ENCODE data around the gene ETF1. TPM values are rescaled to one million over a fixed set of nuclear protein-coding genes. Genes with fewer than 3 reads are reported as not detected.

The ETF1 gene
- total and polyA plus RNA-seq, 4 donors: 55.7 to 73.7 (median 62.9) TPM

DNA sequence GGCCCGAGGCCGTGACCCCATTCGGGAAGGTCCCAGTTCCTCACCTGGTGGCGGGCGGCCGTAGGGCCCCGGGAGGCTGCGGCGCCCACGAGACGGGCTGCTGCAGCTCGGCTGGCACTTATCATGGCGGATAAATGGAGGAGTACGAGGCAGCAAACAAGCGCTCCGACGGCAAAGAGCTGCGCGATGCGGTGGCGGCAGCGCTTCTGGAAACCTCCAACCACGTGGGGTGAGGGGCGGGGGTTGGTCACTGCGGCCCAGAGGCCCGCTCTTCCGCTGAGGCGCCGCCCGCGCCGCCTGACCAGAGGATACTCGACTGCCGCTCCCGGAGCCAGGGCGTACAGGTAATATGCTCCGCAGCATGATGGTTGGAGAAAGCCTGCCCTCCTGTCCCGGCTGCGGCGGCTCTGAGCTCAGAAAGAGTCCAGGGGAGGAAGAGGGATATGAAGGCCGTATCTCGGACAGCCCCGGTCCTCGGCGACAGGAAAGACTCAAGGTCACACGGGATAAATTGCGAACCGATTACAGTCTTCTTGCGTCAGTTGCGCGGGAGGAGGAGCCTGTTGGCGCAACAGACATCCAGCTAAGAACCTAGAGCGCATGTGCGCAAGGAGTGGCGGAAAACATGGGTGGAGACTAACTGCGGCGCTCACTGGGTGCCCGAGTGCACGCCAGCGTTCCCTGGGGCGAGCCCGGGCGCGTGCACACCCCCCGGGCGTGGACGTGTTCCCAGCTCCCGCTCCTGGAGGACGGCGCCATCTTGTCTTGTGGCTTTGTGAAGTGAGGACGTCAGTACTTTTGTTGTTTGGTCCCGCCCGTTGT, 32.4 kb upstream of the ETF1 start, which contains the start of gene HSPA9:
Gene HSPA9, minus strand, starts transcription at position 208 of the 822 bp plus-strand sequence. Its CDS starts 83 bp downstream, at position 125.
- H3K27me3 ChIP-seq (ENCODE audit: control insufficient read depth, insufficient read depth, low read length): no peaks in the 10 kb centered on the region
- no peaks in the 10 kb centered on the region for H3K9me3 ChIP-seq (ENCODE audit: control insufficient read depth, insufficient read depth, low read length)
- peak within 1 kb of the TSS; percentile 89 for H3K4me3 ChIP-seq (ENCODE audit: low read depth, low read length)
- peak; percentile 99 to 100 (median 99) for DNase-seq (ENCODE audit: low read depth in 4 of 6, low spot score in 6 of 6)
- H3K36me3 ChIP-seq (ENCODE audit: control insufficient read depth, insufficient read depth, low read length): peaks cover 32% of the 10 kb centered on the region
- H3K4me1 ChIP-seq (ENCODE audit: control insufficient read depth, insufficient read depth, low read length): peaks cover 13% of the 10 kb centered on the region
- WGBS (ENCODE audit: insufficient coverage): under 1% methylated on average over 73 of the region's 73 CpGs
- H3K27ac ChIP-seq (ENCODE audit: low read depth, low read length): peak within 1 kb of the TSS; percentile 100

DNA sequence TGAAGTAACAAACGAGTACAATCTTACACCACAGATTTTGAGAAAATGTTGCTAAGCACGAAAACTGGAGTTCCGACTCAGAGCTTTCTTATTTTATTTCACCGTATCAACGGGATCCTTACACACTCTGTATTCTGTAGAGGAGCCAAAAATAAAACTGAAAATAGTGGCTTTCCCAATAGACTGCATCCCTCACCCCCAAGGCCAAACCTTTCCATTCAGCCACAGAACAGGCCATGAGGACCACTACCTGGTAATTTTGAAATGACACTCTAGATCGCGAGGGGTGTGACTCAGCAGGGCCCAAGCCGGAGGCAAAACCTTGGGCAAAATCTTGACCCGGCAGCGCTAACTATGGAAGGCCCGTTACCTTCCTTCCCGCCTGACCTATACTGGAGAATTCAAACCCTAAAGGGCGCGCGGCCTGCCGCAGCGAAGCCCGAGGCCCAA, 31.7 kb upstream of the ETF1 start:
- Histone ChIP-seq H3K4me3 (ENCODE audit: low read depth, low read length) (peak overlapping the region; percentile 89), H3K27ac (ENCODE audit: low read depth, low read length) (peak overlapping the region; percentile 100), H3K4me1 (ENCODE audit: control insufficient read depth, insufficient read depth, low read length) (peaks cover 13% of the 10 kb centered on the region), H3K36me3 (ENCODE audit: control insufficient read depth, insufficient read depth, low read length) (peaks cover 38% of the 10 kb centered on the region), H3K9me3 (ENCODE audit: control insufficient read depth, insufficient read depth, low read length) (no peaks in the 10 kb centered on the region), H3K27me3 (ENCODE audit: control insufficient read depth, insufficient read depth, low read length) (no peaks in the 10 kb centered on the region)
- 0% methylated on average over 15 of the region's 18 CpGs for WGBS (ENCODE audit: insufficient coverage)
- DNase-seq (ENCODE audit: low read depth in 4 of 6, low spot score in 6 of 6): peak in 1 of 6 donors; percentile 12

DNA sequence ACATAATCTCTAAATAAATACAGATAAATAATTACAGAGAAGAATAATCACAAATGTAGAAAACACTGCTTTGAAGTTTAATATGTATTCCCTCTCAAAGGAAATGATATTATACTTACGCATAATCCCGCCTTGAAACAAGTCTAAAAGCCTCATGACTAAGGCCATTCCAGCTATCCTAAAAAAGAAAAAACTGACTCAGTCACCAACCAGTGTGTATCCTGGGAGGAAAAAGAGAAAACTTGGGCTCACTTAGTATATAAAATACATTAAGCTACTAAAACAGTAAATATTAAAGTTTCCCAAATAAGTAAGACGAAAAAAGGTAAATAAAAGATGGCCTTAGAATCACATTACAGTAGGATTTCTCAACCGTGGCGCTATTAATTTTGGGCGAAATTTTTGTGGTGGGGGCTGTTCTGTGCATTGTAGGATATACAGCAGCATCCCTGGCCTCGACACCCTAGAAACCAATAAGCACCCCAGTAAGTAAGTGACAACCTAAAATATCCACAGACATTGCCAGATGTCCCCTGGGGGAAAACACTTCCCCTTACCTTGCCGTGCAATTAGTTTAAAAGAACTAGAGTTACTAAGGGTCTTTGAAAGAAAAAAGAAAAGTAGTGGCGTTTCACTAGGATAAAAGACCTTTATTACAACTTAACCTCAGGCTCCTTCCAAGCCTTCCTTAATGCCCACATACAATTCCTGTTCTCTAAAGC, 31.1 kb upstream of the ETF1 start:
- DNase-seq (ENCODE audit: low read depth in 4 of 6, low spot score in 6 of 6): no peak
- peak overlapping the region; percentile 89 for H3K4me3 ChIP-seq (ENCODE audit: low read depth, low read length)
- H3K4me1 ChIP-seq (ENCODE audit: control insufficient read depth, insufficient read depth, low read length): peaks cover 13% of the 10 kb centered on the region
- no peaks in the 10 kb centered on the region for H3K27me3 ChIP-seq (ENCODE audit: control insufficient read depth, insufficient read depth, low read length)
- H3K36me3 ChIP-seq (ENCODE audit: control insufficient read depth, insufficient read depth, low read length): peaks cover 40% of the 10 kb centered on the region
- WGBS (ENCODE audit: insufficient coverage): no CpG with 5 or more reads among the region's 9 CpGs
- no peaks in the 10 kb centered on the region for H3K9me3 ChIP-seq (ENCODE audit: control insufficient read depth, insufficient read depth, low read length)
- H3K27ac ChIP-seq (ENCODE audit: low read depth, low read length): peak overlapping the region; percentile 100

DNA sequence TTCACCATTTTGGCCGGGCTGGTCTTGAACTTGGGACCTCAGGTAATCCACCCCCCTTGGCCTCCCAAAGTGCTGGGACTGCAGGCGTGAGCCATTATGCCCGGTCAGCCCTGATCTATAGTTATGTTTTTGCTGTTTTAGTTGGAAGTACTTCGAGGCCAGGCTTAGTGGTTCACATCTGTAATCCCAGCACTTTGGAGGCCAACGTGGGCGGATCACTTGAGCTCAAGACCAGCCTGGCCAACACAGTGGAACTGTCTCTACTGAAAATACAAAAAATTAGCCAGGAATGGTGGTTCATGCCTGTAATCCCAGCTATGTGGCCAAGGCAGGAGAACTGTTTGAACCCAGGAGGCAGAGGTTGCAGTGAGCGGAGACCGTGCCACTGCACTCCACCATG, 30.2 kb upstream of the ETF1 start:
- no peak overlapping the region for H3K27ac ChIP-seq (ENCODE audit: low read depth, low read length)
- WGBS (ENCODE audit: insufficient coverage): 95% methylated on average over 4 of the region's 8 CpGs
- H3K27me3 ChIP-seq (ENCODE audit: control insufficient read depth, insufficient read depth, low read length): no peaks in the 10 kb centered on the region
- no peak overlapping the region for H3K4me3 ChIP-seq (ENCODE audit: low read depth, low read length)
- H3K36me3 ChIP-seq (ENCODE audit: control insufficient read depth, insufficient read depth, low read length): peaks cover 45% of the 10 kb centered on the region
- H3K9me3 ChIP-seq (ENCODE audit: control insufficient read depth, insufficient read depth, low read length): no peaks in the 10 kb centered on the region
- DNase-seq (ENCODE audit: low read depth in 4 of 6, low spot score in 6 of 6): no peak
- H3K4me1 ChIP-seq (ENCODE audit: control insufficient read depth, insufficient read depth, low read length): peaks cover 13% of the 10 kb centered on the region

DNA sequence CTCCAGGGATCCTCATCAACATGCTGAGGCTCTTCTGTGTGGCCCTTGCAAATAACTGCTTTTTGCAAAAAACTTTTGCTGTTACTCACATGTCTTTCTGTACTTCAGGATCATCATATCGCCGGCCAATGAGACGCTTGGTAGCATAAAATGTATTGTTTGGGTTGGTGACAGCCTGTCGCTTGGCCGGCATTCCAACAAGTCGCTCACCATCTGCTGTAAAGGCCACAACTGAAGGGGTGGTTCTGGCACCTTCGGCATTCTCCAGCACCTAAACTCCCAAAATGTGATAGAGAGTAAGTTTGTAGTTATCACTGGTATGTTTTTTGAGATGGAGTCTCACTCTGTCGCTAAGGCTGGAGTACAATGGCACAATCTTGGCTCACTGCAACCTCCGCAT, 27.8 kb upstream of the ETF1 start:
- Histone ChIP-seq H3K4me1 (ENCODE audit: control insufficient read depth, insufficient read depth, low read length) (peaks cover 7% of the 10 kb centered on the region), H3K4me3 (ENCODE audit: low read depth, low read length) (no peak overlapping the region), H3K27ac (ENCODE audit: low read depth, low read length) (no peak overlapping the region), H3K36me3 (ENCODE audit: control insufficient read depth, insufficient read depth, low read length) (peaks cover 54% of the 10 kb centered on the region), H3K9me3 (ENCODE audit: control insufficient read depth, insufficient read depth, low read length) (no peaks in the 10 kb centered on the region), H3K27me3 (ENCODE audit: control insufficient read depth, insufficient read depth, low read length) (no peaks in the 10 kb centered on the region)
- 97% methylated on average over 8 of the region's 9 CpGs for WGBS (ENCODE audit: insufficient coverage)
- DNase-seq (ENCODE audit: low read depth in 4 of 6, low spot score in 6 of 6): no peak

DNA sequence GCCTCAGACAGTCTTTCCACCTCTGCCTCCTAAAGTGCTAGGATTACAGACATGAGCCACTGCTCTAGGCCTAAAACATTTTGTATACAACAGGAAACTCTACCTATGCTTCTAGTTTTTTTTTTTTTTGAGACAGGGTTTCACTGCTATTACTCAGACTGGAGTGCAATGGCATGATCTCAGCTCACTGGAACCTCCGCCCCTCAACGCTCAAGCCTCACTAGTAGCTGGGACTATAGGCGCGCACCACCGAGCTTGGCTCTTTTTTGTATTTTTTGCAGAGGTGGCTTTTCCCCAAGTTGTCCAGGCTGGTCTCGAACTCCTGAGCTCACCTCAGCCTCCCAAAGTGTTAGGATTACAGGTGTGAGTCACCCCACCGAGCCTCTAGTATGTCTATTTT, 26.7 kb upstream of the ETF1 start:
- no peak for DNase-seq (ENCODE audit: low read depth in 4 of 6, low spot score in 6 of 6)
- WGBS (ENCODE audit: insufficient coverage): 98% methylated on average over 6 of the region's 7 CpGs
- Histone ChIP-seq H3K36me3 (ENCODE audit: control insufficient read depth, insufficient read depth, low read length) (peaks cover 63% of the 10 kb centered on the region), H3K27me3 (ENCODE audit: control insufficient read depth, insufficient read depth, low read length) (no peaks in the 10 kb centered on the region), H3K4me1 (ENCODE audit: control insufficient read depth, insufficient read depth, low read length) (peaks cover 4% of the 10 kb centered on the region), H3K4me3 (ENCODE audit: low read depth, low read length) (no peak overlapping the region), H3K9me3 (ENCODE audit: control insufficient read depth, insufficient read depth, low read length) (no peaks in the 10 kb centered on the region), H3K27ac (ENCODE audit: low read depth, low read length) (no peak overlapping the region)

DNA sequence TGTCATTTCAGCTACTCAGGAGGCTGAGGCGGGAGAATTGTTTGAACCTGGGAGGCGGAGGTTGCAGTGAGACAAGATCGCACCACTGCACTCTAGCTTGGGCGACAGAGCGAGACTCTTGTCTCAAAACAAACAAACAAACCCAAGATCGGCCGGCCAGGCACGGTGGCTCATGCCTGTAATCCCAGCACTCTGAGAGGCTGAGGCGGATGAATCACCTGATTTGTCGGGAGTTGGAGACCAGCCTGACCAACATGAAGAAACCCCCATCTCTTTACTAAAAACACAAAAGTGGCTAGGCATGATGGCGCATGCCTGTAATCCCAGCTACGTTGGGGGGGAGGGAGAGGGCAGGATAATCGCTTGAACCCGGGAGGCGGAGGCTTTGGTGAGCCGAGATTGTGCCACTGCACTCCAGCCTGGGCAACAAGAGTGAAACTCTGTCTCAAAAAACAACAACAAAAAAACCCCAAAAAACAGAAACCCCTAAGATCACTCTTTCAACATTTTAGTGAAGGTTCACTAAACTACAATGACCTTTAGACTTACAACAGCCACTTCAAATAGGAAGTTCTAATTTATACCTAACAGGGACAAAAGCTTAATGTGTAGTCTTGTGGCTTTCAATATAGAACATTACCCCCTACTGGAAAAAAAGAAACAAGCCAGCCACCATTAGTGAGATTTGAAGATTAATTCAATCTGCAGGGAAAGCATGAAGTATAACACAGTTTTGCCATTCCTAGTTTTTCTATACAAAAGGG, 25.2 kb upstream of the ETF1 start:
- Histone ChIP-seq H3K27me3 (ENCODE audit: control insufficient read depth, insufficient read depth, low read length) (no peaks in the 10 kb centered on the region), H3K4me1 (ENCODE audit: control insufficient read depth, insufficient read depth, low read length) (peaks cover 3% of the 10 kb centered on the region), H3K36me3 (ENCODE audit: control insufficient read depth, insufficient read depth, low read length) (peaks cover 69% of the 10 kb centered on the region), H3K27ac (ENCODE audit: low read depth, low read length) (no peak overlapping the region), H3K9me3 (ENCODE audit: control insufficient read depth, insufficient read depth, low read length) (no peaks in the 10 kb centered on the region), H3K4me3 (ENCODE audit: low read depth, low read length) (no peak overlapping the region)
- 100% methylated on average over 2 of the region's 16 CpGs for WGBS (ENCODE audit: insufficient coverage)
- no peak for DNase-seq (ENCODE audit: low read depth in 4 of 6, low spot score in 6 of 6)

DNA sequence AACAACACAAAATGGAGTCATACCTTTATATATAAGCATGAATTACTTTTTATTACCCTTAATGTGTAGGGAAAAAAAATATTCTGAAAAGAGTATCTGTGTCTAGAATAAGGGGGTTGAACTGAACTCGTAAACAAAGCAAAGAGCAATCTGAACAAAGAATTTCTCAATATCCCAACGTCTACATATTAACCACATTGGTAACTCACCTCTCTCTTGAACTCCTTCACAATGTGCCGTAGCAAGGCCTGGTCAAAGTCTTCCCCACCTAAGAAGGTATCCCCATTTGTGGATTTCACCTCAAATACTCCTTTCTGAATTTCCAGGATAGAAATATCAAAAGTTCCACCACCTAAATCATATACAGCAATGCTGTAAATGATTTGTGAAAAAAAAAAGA, 23.8 kb upstream of the ETF1 start:
- Histone ChIP-seq H3K4me3 (ENCODE audit: low read depth, low read length) (no peak overlapping the region), H3K4me1 (ENCODE audit: control insufficient read depth, insufficient read depth, low read length) (no peaks in the 10 kb centered on the region), H3K27me3 (ENCODE audit: control insufficient read depth, insufficient read depth, low read length) (no peaks in the 10 kb centered on the region), H3K9me3 (ENCODE audit: control insufficient read depth, insufficient read depth, low read length) (no peaks in the 10 kb centered on the region), H3K27ac (ENCODE audit: low read depth, low read length) (no peak overlapping the region), H3K36me3 (ENCODE audit: control insufficient read depth, insufficient read depth, low read length) (peaks cover 55% of the 10 kb centered on the region)
- DNase-seq (ENCODE audit: low read depth in 4 of 6, low spot score in 6 of 6): no peak
- 100% methylated on average over 1 of the region's 3 CpGs for WGBS (ENCODE audit: insufficient coverage)

DNA sequence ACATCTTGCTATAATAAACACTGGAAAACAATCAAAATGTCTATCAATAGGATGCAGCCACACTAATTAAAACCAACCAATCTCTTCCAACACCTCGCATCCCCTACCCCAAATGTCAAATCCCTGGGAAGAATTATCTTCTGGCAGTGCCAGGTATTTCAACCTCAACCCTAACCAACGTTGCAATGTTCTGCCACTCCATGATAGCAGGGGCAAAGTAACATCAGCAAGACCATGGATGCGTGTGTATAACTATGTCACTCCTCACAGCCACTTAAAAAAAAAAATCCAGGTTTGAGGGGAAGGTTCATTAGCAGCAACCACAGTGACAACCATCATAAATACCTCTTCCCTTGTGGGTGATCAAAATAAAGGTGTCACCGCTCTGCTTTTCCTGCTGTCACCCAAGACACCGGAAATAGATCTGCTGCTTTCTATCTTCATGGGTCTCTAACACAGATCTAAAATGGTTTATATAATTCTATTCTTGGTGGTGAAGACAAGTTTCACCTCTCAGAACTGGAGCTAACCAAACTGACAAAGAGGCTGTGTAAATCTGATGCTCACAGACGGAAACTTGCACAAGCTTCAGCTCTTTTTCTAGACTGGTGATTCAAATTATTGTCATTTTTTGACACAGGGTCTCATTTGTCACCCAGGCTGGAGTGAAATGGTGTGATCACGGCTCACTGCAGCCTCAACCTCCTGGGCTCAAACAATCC, 22.2 kb upstream of the ETF1 start:
- H3K27me3 ChIP-seq (ENCODE audit: control insufficient read depth, insufficient read depth, low read length): no peaks in the 10 kb centered on the region
- no peak overlapping the region for H3K27ac ChIP-seq (ENCODE audit: low read depth, low read length)
- H3K9me3 ChIP-seq (ENCODE audit: control insufficient read depth, insufficient read depth, low read length): no peaks in the 10 kb centered on the region
- DNase-seq (ENCODE audit: low read depth in 4 of 6, low spot score in 6 of 6): no peak
- peaks cover 52% of the 10 kb centered on the region for H3K36me3 ChIP-seq (ENCODE audit: control insufficient read depth, insufficient read depth, low read length)
- H3K4me3 ChIP-seq (ENCODE audit: low read depth, low read length): no peak overlapping the region
- WGBS (ENCODE audit: insufficient coverage): 100% methylated on average over 2 of the region's 7 CpGs
- no peaks in the 10 kb centered on the region for H3K4me1 ChIP-seq (ENCODE audit: control insufficient read depth, insufficient read depth, low read length)

Data from spinal cord (tissue), 10 donors.